ENCODE measurements around the gene HS1BP3. TPM values are rescaled to one million over a fixed set of nuclear protein-coding genes. Genes with fewer than 3 reads are reported as not detected.

The HS1BP3 gene
- total RNA-seq, 1 donor, result 23.0 TPM

- no peak for DNase-seq (ENCODE audit: low read depth)
- TF ChIP-seq CTCF (IDR thresholded peaks at IDR 0.05; ENCODE audit: insufficient read depth, low read length), result no peak
- no peak overlapping the region for H3K4me3 ChIP-seq (ENCODE audit: low read depth, low read length)
These were observed 27.9 kb upstream of the HS1BP3 start for GRCh38 chr2:20678780-20679179.

GRCh38 chr2:20678086-20678395, 27.1 kb upstream of the HS1BP3 start:
- DNase-seq (ENCODE audit: low read depth), result no peak
- TF ChIP-seq CTCF (IDR thresholded peaks at IDR 0.05; ENCODE audit: insufficient read depth, low read length), result no peak

GRCh38 chr2:20677301-20678085, 26.6 kb upstream of the HS1BP3 start:
- no peak for TF ChIP-seq CTCF (IDR thresholded peaks at IDR 0.05; ENCODE audit: insufficient read depth, low read length)
- H3K4me3 ChIP-seq (ENCODE audit: low read depth, low read length), result no peak overlapping the region
- DNase-seq (ENCODE audit: low read depth), result no peak

More at GRCh38 chr2:20678086-20678395, 27.1 kb upstream of the HS1BP3 start:
- H3K4me3 ChIP-seq (ENCODE audit: low read depth, low read length), result no peak overlapping the region

GRCh38 chr2:20676353-20677215, 25.7 kb upstream of the HS1BP3 start:
- no peak for TF ChIP-seq CTCF (IDR thresholded peaks at IDR 0.05; ENCODE audit: insufficient read depth, low read length)
- H3K4me3 ChIP-seq (ENCODE audit: low read depth, low read length), result no peak overlapping the region
- no peak for DNase-seq (ENCODE audit: low read depth)

GRCh38 chr2:20675701-20676352, 24.9 kb upstream of the HS1BP3 start:
- no peak for TF ChIP-seq CTCF (IDR thresholded peaks at IDR 0.05; ENCODE audit: insufficient read depth, low read length)
- no peak overlapping the region for H3K4me3 ChIP-seq (ENCODE audit: low read depth, low read length)
- no peak for DNase-seq (ENCODE audit: low read depth)

GRCh38 chr2:20674974-20675679, 24.2 kb upstream of the HS1BP3 start:
- peak; percentile 3 for TF ChIP-seq CTCF (IDR thresholded peaks at IDR 0.05; ENCODE audit: insufficient read depth, low read length)
- H3K4me3 ChIP-seq (ENCODE audit: low read depth, low read length), result no peak overlapping the region
- DNase-seq (ENCODE audit: low read depth), result peak; percentile 75

All from fibroblast of the aortic adventitia (primary cell).